CD14-positive monocyte (primary cell): Measurements from ENCODE around the gene CABP1. TPM values are rescaled to one million over a fixed set of nuclear protein-coding genes. Genes with fewer than 3 reads are reported as not detected.
A peak's percentile ranks its signal among the peaks of the same experiment; 100 is the strongest.

Experiments used
- DNase-seq, 3 donors: peaks; one replicate each; pipeline ENCODE4 v3.0.0-alpha.2; 2011 to 2022
- H2AFZ ChIP-seq: 2 replicates; pipeline ENCODE4 v1.6.0; 2012; ENCODE audit warnings: mild to moderate bottlenecking, low read depth, low read length, inconsistent platforms; ENCODE audit not compliant: insufficient read depth, poor library complexity, severe bottlenecking
- H3K27ac ChIP-seq, 2 donors: 1 replicate in 1 of 2; 2 replicates in 1 of 2; pipeline ENCODE4 v1.5.1; 2012 to 2013; ENCODE audit warnings: low read length in 2 of 2, control low read depth in 1 of 2, inconsistent platforms in 1 of 2, low read depth in 1 of 2, mild to moderate bottlenecking in 1 of 2
- H3K27me3 ChIP-seq, 2 donors: one replicate each; pipeline versions ENCODE4 v1.6.0 to v1.6.1; 2011 to 2013; ENCODE audit warnings: low read length in 2 of 2; ENCODE audit not compliant: control insufficient read depth in 2 of 2, insufficient read depth in 2 of 2
- H3K36me3 ChIP-seq, 2 donors: replicated peaks in 1 of 2; 1 replicate in 1 of 2; 2 replicates in 1 of 2; pipeline versions ENCODE4 v1.5.1 to v1.6.1; 2012 to 2013; ENCODE audit warnings: low read length in 2 of 2, control low read depth in 1 of 2, inconsistent platforms in 1 of 2, mild to moderate bottlenecking in 1 of 2; ENCODE audit not compliant: insufficient read depth in 2 of 2, control insufficient read depth in 1 of 2
- H3K4me1 ChIP-seq, 2 donors: 1 replicate in 1 of 2; 2 replicates in 1 of 2; pipeline versions ENCODE4 v1.5.1 to v1.6.1; 2012 to 2013; ENCODE audit warnings: low read length in 2 of 2, control low read depth in 1 of 2, inconsistent platforms in 1 of 2, mild to moderate bottlenecking in 1 of 2, moderate library complexity in 1 of 2; ENCODE audit not compliant: insufficient read depth in 2 of 2, control insufficient read depth in 1 of 2
- H3K4me2 ChIP-seq: replicated peaks from 2 replicates; pipeline ENCODE3; 2012; ENCODE audit warnings: low read length, moderate library complexity, mild to moderate bottlenecking; ENCODE audit not compliant: poor library complexity, severe bottlenecking; ENCODE audit errors: extremely low read depth
- H3K4me3 ChIP-seq, 3 experiments: fragments of 200-600 bp in 1 of 3; sonication (generic) in 1 of 3; replicated peaks in 1 of 3; 1 replicate in 2 of 3; 2 replicates in 1 of 3; pipeline ENCODE4 v1.5.1; 2011 to 2013; ENCODE audit warnings: low read length in 3 of 3, mild to moderate bottlenecking in 3 of 3, control low read depth in 2 of 3, low read depth in 2 of 3, inconsistent platforms in 1 of 3, moderate library complexity in 1 of 3
- H3K79me2 ChIP-seq: 2 replicates; pipeline ENCODE4 v1.6.0; 2012; ENCODE audit warnings: mild to moderate bottlenecking, control low read depth, inconsistent platforms, low read length, moderate library complexity; ENCODE audit not compliant: insufficient read depth
- H3K9ac ChIP-seq: 2 replicates; pipeline ENCODE4 v1.6.0; 2017; ENCODE audit warnings: low read length, mild to moderate bottlenecking; ENCODE audit not compliant: insufficient read depth, poor library complexity, severe bottlenecking
- H3K9me3 ChIP-seq, 2 donors: replicated peaks in 1 of 2; 1 replicate in 1 of 2; 2 replicates in 1 of 2; pipeline versions ENCODE4 v1.5.1 to v1.6.1; 2012 to 2013; ENCODE audit warnings: low read length in 2 of 2, control low read depth in 1 of 2; ENCODE audit not compliant: control insufficient read depth in 1 of 2, insufficient read depth in 1 of 2
- H4K20me1 ChIP-seq: 2 replicates; pipeline ENCODE4 v1.6.0; 2012; ENCODE audit warnings: mild to moderate bottlenecking, low read length, control low read depth, moderate library complexity; ENCODE audit not compliant: insufficient read depth
- H3K27ac Mint-ChIP-seq, 7 donors: one replicate each; pipeline ENCODE4 v1.8.0; 2020; ENCODE audit warnings: mild to moderate bottlenecking in 7 of 7, mixed read lengths in 7 of 7, moderate library complexity in 6 of 7, inconsistent platforms in 2 of 7
- H3K27me3 Mint-ChIP-seq, 3 donors: one replicate each; pipeline ENCODE4 v1.8.0; 2021 to 2022; ENCODE audit warnings: low read depth in 3 of 3, mild to moderate bottlenecking in 3 of 3, mixed read lengths in 3 of 3, moderate library complexity in 3 of 3, inconsistent platforms in 1 of 3
- H3K36me3 Mint-ChIP-seq, 2 donors: one replicate each; pipeline ENCODE4 v1.8.0; 2020; ENCODE audit warnings: mixed read lengths in 2 of 2, inconsistent platforms in 1 of 2, mild to moderate bottlenecking in 1 of 2
- H3K4me1 Mint-ChIP-seq: one replicate; pipeline ENCODE4 v1.8.0; 2020; ENCODE audit warnings: mild to moderate bottlenecking, mixed read lengths
- H3K4me3 Mint-ChIP-seq, 2 donors: one replicate each; pipeline ENCODE4 v1.8.0; 2020; ENCODE audit warnings: mild to moderate bottlenecking in 2 of 2, mixed read lengths in 2 of 2, moderate library complexity in 1 of 2
- H3K9me3 Mint-ChIP-seq, 7 donors: one replicate each; pipeline ENCODE4 v1.8.0; 2020 to 2022; ENCODE audit warnings: mixed read lengths in 7 of 7, mild to moderate bottlenecking in 6 of 7, moderate library complexity in 6 of 7, inconsistent platforms in 2 of 7
- CTCF ChIP-seq: fragments of 200-600 bp; IDR thresholded peaks from one replicate; pipeline ENCODE4 v1.8.0; 2022; ENCODE audit warnings: antibody characterized with exemption, mild to moderate bottlenecking
- WGBS: methylation state at CpG from one replicate; pipeline ENCODE4 v1.1.5; 2013; ENCODE audit warnings: missing lambda C conversion rate; ENCODE audit not compliant: insufficient coverage; 5-methylcytosine and 5-hydroxymethylcytosine counted together
- intact Hi-C, 2 donors: fragments of 100-400 bp; cut with micrococcal nuclease; formaldehyde crosslinking; loops; one replicate each; pipeline versions ENCODE4 v1.15.0 to v1.15.1; 2023
- polyA plus RNA-seq, 3 donors: library from polyadenylated mRNA; depleted of rRNA in 1 of 3; unstranded in 2 of 3; stranded (reverse) in 1 of 3; fragments of 300-500 nt in 2 of 3; fragments of >200 nt in 1 of 3; fragmentation: Illumina TruSeq in 2 of 3; gene quantifications; 1 replicate in 2 of 3; 2 replicates in 1 of 3; pipeline ENCODE4 v1.2.3, GENCODE V29; 2012 to 2021

CABP1 gene
- polyA plus RNA-seq, 3 donors = 0.19 to 0.43 TPM; not detected in 1

GRCh38 chr12:120688527-120689071 lies 48.2 kb downstream of the CABP1 start:
- H4K20me1 ChIP-seq = peaks cover 58% of the 10 kb centered on the region
- no peaks in the 10 kb centered on the region for H3K27me3 ChIP-seq
- intact Hi-C loops = loop anchor here (5.0 kb wide), 3 partner anchors 36 to 106 kb away; partner anchors contain the start of genes ACADS (in 2 of the 2) and POP5 (in 1 of the 2)
- Mint-ChIP-seq H3K27me3 (peaks cover 0 to 2% (median 0%) of the 10 kb centered on the region in 3 donors), H3K9me3 (no peaks in the 10 kb centered on the region), H3K36me3 (peaks cover 9 to 22% of the 10 kb centered on the region in 2 donors), H3K27ac (peak overlapping the region; percentile 63 to 92 (median 83)), H3K4me1 (peaks cover 62% of the 10 kb centered on the region), H3K4me3 (peak overlapping the region; percentile 82 to 92)
- H3K4me2 ChIP-seq = peak overlapping the region; percentile 95
- H3K79me2 ChIP-seq = peaks cover 65% of the 10 kb centered on the region
- no peaks in the 10 kb centered on the region for H3K9me3 ChIP-seq
- H3K9ac ChIP-seq = peak overlapping the region; percentile 87
- H3K36me3 ChIP-seq = peaks cover 3 to 13% of the 10 kb centered on the region in 2 donors
- H3K4me1 ChIP-seq = peaks cover 47 to 57% of the 10 kb centered on the region in 2 donors
- DNase-seq = peak; percentile 21 to 50 (median 47)
- WGBS = 0% methylated on average over 2 of the region's 6 CpGs
- no peak overlapping the region for H2AFZ ChIP-seq
- peak overlapping the region; percentile 65 to 92 (median 78) for H3K4me3 ChIP-seq
- no peak for TF ChIP-seq CTCF
- peak overlapping the region in 1 of 2 donors; percentile 94 for H3K27ac ChIP-seq

- no peak for TF ChIP-seq CTCF
- 74% methylated on average over 5 of the region's 6 CpGs for WGBS
- Histone ChIP-seq H2AFZ (no peak overlapping the region), H4K20me1 (peaks cover 63% of the 10 kb centered on the region), H3K9me3 (no peaks in the 10 kb centered on the region), H3K27me3 (no peaks in the 10 kb centered on the region), H3K79me2 (peaks cover 74% of the 10 kb centered on the region), H3K4me3 (peak overlapping the region in 1 of 3 experiments; percentile 92), H3K9ac (no peak overlapping the region), H3K4me1 (peaks cover 41 to 51% of the 10 kb centered on the region in 2 donors), H3K4me2 (peak overlapping the region; percentile 95), H3K36me3 (peaks cover 12 to 22% of the 10 kb centered on the region in 2 donors), H3K27ac (peak overlapping the region in 1 of 2 donors; percentile 94)
- Mint-ChIP-seq H3K4me3 (peak overlapping the region; percentile 82 to 92), H3K27me3 (peaks cover 0 to 3% (median 0%) of the 10 kb centered on the region in 3 donors), H3K9me3 (no peaks in the 10 kb centered on the region), H3K4me1 (peaks cover 57% of the 10 kb centered on the region), H3K36me3 (peaks cover 19 to 31% of the 10 kb centered on the region in 2 donors), H3K27ac (peak overlapping the region in 3 of 7 donors; percentile 11 to 79 (median 14))
- no peak for DNase-seq
- intact Hi-C loops = loop anchor here (5.0 kb wide), 3 partner anchors 37 to 107 kb away; partner anchors contain the start of genes ACADS (in 2 of the 2) and POP5 (in 1 of the 2)
Observed at GRCh38 chr12:120689397-120690082, 49.1 kb downstream of the CABP1 start.
